Mucosa of descending colon (tissue), 3 donors: ENCODE results near the gene CDNF. TPM values are rescaled to one million over a fixed set of nuclear protein-coding genes. Genes with fewer than 3 reads are reported as not detected.

Source experiments
- ATAC-seq: fragments of 200-7000 bp; cut with Tn5 transposase; one replicate; pipeline ENCODE4 v1.9.1; 2020; ENCODE audit warnings: mild to moderate bottlenecking, moderate library complexity
- DNase-seq, 3 donors: peaks; one replicate each; pipeline ENCODE4 v3.0.0-alpha.2; 2020
- H3K36me3 ChIP-seq: fragments of 200-600 bp; one replicate; pipeline ENCODE4 v1.8.0; 2021; ENCODE audit warnings: low read depth, mild to moderate bottlenecking
- H3K4me1 ChIP-seq: fragments of 200-600 bp; one replicate; pipeline ENCODE4 v1.8.0; 2021; ENCODE audit warnings: low read depth, mild to moderate bottlenecking
- H3K4me3 ChIP-seq: fragments of 200-600 bp; one replicate; pipeline ENCODE4 v1.8.0; 2021; ENCODE audit warnings: mild to moderate bottlenecking
- H3K9me3 ChIP-seq: fragments of 200-600 bp; one replicate; pipeline ENCODE4 v1.8.0; 2021; ENCODE audit warnings: mild to moderate bottlenecking
- CTCF ChIP-seq: fragments of 200-600 bp; IDR thresholded peaks from one replicate; pipeline ENCODE4 v1.8.0; 2022; ENCODE audit warnings: antibody characterized with exemption, mild to moderate bottlenecking
- intact Hi-C, 2 donors: fragments of 100-400 bp; cut with DNase I in 1 of 2; cut with micrococcal nuclease in 1 of 2; formaldehyde crosslinking; loops; one replicate each; pipeline versions ENCODE4 v1.11.0 to v1.11.1; 2022; cut with DNase I, micrococcal nuclease
- total RNA-seq, 3 donors: library from RNA; stranded (reverse); fragmentation: NEBNext Ultra II Directional in 2 of 3; extraction: Animal tissue kit (Norgen Biotek cat#: 25700) in 2 of 3; gene quantifications; one replicate each; pipeline versions ENCODE4 v1.2.1 to v1.2.4, GENCODE V29; 2021 to 2023
- donor health status: DM: no; HTN: no; CAD: no; lungs with moderate emphysema.
- donor health status: DM: no; HTN: no; CAD: no.
- donor health status: DM: no; HTN: yes; CAD: no.

CDNF gene
- total RNA-seq, 3 donors from 2014 or later: 0.82 to 2.4 (median 2.2) TPM

GRCh38 chr10:14801723-14802122 lies 36.1 kb downstream of the CDNF start:
- Histone ChIP-seq H3K9me3 (no peaks in the 10 kb centered on the region), H3K36me3 (no peaks in the 10 kb centered on the region), H3K4me3 (no peak overlapping the region), H3K4me1 (no peaks in the 10 kb centered on the region)
- ATAC-seq: no peak
- TF ChIP-seq CTCF: no peak
- intact Hi-C loops: no loop called here
- no peak for DNase-seq

- intact Hi-C loops: no loop called here
- DNase-seq: no peak
Measured at GRCh38 chr10:14800397-14800796, 37.4 kb downstream of the CDNF start.

GRCh38 chr10:14798636-14799035 lies 39.2 kb downstream of the CDNF start:
- H3K9me3 ChIP-seq: no peaks in the 10 kb centered on the region
- no peaks in the 10 kb centered on the region for H3K4me1 ChIP-seq
- no peak for DNase-seq
- H3K36me3 ChIP-seq: no peaks in the 10 kb centered on the region
- no peak for TF ChIP-seq CTCF
- intact Hi-C loops: no loop called here
- no peak overlapping the region for H3K4me3 ChIP-seq
- ATAC-seq: no peak

More at GRCh38 chr10:14800397-14800796, 37.4 kb downstream of the CDNF start:
- no peak for TF ChIP-seq CTCF
- Histone ChIP-seq H3K9me3 (no peaks in the 10 kb centered on the region), H3K4me3 (no peak overlapping the region), H3K36me3 (no peaks in the 10 kb centered on the region), H3K4me1 (no peaks in the 10 kb centered on the region)
- ATAC-seq: no peak

- ATAC-seq (no peak), DNase-seq (no peak)
- Histone ChIP-seq H3K36me3 (no peaks in the 10 kb centered on the region), H3K4me3 (no peak overlapping the region), H3K4me1 (no peaks in the 10 kb centered on the region), H3K9me3 (no peaks in the 10 kb centered on the region)
- TF ChIP-seq CTCF: no peak
- intact Hi-C loops: no loop called here
Measured at GRCh38 chr10:14787938-14788337, 49.9 kb downstream of the CDNF start.

GRCh38 chr10:14784459-14785055 lies 53.3 kb downstream of the CDNF start:
- H3K36me3 ChIP-seq: no peaks in the 10 kb centered on the region
- no peak overlapping the region for H3K4me3 ChIP-seq
- no peak for TF ChIP-seq CTCF
- no peak for DNase-seq
- no peak for ATAC-seq
- intact Hi-C loops: no loop called here
- H3K9me3 ChIP-seq: no peaks in the 10 kb centered on the region
- peaks cover 2% of the 10 kb centered on the region for H3K4me1 ChIP-seq
